ENCODE measurements around the gene PPP2R3B. TPM values are rescaled to one million over a fixed set of nuclear protein-coding genes. Genes with fewer than 3 reads are reported as not detected.

PPP2R3B gene
- total and polyA plus RNA-seq, 2 of the 13 experiments (the other 11 are each of a cell fraction or from before 2014, with no cell fraction given) = 17.0 to 21.4 TPM

DNA sequence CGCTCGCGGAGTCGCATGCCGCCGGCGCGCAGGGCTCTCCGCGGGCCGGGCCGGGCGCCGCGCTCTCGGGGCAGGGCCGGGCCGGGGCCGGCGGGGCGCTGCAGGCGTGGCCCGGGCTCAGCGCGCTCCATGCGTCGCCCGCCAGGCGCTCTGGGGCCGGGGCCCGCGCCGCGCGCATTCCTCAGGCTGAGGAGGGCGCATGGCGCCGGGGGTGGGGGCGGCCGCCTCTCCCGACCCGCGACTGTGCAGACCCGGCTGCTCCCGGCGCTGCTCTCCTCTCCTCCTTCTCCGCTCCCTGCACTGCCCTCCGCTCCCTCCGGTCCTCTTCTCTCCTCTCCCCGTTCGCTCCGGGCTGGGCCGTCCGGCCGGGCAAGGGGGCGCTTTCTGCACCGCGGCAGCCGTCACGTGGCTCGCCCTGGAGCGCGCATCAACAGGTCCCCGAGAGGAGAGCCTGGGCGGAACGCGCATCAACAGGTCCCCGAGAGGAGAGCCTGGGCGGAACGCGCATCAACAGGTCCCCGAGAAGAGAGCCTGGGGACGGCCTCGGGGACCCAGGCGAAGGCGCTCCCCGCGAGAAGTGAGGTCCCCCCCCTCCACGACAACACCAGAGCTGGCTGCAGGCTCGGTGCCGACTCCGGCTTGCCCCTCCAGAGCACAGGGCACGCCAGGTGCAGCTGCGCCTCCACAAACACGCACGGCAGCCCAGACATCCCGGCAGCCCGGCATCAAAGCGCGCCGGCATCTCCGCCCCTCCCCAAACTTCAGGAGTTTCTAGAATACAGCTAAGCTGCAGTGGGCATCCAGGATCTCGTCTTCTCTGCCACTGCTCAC, 12.9 kb downstream of the PPP2R3B start (continued):
- TF ChIP-seq IRX3 (CRISPR knock-in tag; IDR thresholded peaks at IDR 0.05; ENCODE audit: borderline replicate concordance, low read depth) (no peak), ZNF333 (CRISPR knock-in tag; IDR thresholded peaks at IDR 0.05; ENCODE audit: borderline replicate concordance) (no peak), ZFP41 (CRISPR knock-in tag; IDR thresholded peaks at IDR 0.05; ENCODE audit: borderline replicate concordance) (no peak), CBX1 (IDR thresholded peaks at IDR 0.05; ENCODE audit: low read depth) (no peak), RELA (CRISPR knock-in tag; IDR thresholded peaks at IDR 0.05) (no peak), KLF15 (CRISPR knock-in tag; IDR thresholded peaks at IDR 0.05; ENCODE audit: borderline replicate concordance) (no peak), HOXA3 (CRISPR knock-in tag; IDR thresholded peaks at IDR 0.05) (0 out of 2 replicates have a peak, but pooled peaks have one; percentile 8), SYNCRIP (IDR thresholded peaks at IDR 0.05; ENCODE audit: insufficient read depth, low read depth, low read length) (no peak), ARHGAP35 (CRISPR knock-in tag; IDR thresholded peaks at IDR 0.05; ENCODE audit: borderline replicate concordance) (no peak), ZNF775 (CRISPR knock-in tag; IDR thresholded peaks at IDR 0.05; ENCODE audit: borderline replicate concordance) (no peak), U2AF1 (optimal IDR thresholded peaks at IDR 0.05; ENCODE audit: low read depth, low read length) (no peak), ZNF331 (CRISPR knock-in tag; IDR thresholded peaks at IDR 0.05) (no peak), KLF9 (CRISPR knock-in tag; IDR thresholded peaks at IDR 0.05; ENCODE audit: low read depth) (no peak), ZNF224 (CRISPR knock-in tag; IDR thresholded peaks at IDR 0.05) (no peak), ZNF484 (CRISPR knock-in tag; IDR thresholded peaks at IDR 0.05; ENCODE audit: borderline replicate concordance, low read depth) (no peak), MTA1 (CRISPR knock-in tag; IDR thresholded peaks at IDR 0.05; ENCODE audit: borderline replicate concordance) (peak; percentile 61; the same call in 1 of the 2 replicates)
- TF ChIP-seq, protein P1, sequence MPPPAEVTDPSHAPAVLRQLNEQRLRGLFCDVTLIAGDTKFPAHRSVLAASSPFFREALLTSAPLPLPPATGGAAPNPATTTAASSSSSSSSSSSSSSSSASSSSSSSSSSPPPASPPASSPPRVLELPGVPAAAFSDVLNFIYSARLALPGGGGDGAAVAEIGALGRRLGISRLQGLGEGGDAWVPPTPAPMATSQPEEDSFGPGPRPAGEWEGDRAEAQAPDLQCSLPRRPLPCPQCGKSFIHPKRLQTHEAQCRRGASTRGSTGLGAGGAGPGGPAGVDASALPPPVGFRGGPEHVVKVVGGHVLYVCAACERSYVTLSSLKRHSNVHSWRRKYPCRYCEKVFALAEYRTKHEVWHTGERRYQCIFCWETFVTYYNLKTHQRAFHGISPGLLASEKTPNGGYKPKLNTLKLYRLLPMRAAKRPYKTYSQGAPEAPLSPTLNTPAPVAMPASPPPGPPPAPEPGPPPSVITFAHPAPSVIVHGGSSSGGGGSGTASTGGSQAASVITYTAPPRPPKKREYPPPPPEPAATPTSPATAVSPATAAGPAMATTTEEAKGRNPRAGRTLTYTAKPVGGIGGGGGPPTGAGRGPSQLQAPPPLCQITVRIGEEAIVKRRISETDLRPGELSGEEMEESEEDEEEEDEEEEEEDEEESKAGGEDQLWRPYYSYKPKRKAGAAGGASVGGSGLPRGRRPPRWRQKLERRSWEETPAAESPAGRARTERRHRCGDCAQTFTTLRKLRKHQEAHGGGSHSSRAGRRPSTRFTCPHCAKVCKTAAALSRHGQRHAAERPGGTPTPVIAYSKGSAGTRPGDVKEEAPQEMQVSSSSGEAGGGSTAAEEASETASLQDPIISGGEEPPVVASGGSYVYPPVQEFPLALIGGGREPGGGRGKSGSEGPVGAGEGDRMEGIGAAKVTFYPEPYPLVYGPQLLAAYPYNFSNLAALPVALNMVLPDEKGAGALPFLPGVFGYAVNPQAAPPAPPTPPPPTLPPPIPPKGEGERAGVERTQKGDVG (CRISPR knock-in tag; IDR thresholded peaks at IDR 0.05; ENCODE audit: borderline replicate concordance) = no peak
- TF ChIP-seq, protein P2, sequence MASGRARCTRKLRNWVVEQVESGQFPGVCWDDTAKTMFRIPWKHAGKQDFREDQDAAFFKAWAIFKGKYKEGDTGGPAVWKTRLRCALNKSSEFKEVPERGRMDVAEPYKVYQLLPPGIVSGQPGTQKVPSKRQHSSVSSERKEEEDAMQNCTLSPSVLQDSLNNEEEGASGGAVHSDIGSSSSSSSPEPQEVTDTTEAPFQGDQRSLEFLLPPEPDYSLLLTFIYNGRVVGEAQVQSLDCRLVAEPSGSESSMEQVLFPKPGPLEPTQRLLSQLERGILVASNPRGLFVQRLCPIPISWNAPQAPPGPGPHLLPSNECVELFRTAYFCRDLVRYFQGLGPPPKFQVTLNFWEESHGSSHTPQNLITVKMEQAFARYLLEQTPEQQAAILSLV (CRISPR knock-in tag; IDR thresholded peaks at IDR 0.05; ENCODE audit: borderline replicate concordance) = no peak
- TF ChIP-seq, protein P3, sequence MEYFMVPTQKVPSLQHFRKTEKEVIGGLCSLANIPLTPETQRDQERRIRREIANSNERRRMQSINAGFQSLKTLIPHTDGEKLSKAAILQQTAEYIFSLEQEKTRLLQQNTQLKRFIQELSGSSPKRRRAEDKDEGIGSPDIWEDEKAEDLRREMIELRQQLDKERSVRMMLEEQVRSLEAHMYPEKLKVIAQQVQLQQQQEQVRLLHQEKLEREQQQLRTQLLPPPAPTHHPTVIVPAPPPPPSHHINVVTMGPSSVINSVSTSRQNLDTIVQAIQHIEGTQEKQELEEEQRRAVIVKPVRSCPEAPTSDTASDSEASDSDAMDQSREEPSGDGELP (IDR thresholded peaks at IDR 0.05; ENCODE audit: borderline replicate concordance, low read depth) = no peak
- TF ChIP-seq, protein P4, sequence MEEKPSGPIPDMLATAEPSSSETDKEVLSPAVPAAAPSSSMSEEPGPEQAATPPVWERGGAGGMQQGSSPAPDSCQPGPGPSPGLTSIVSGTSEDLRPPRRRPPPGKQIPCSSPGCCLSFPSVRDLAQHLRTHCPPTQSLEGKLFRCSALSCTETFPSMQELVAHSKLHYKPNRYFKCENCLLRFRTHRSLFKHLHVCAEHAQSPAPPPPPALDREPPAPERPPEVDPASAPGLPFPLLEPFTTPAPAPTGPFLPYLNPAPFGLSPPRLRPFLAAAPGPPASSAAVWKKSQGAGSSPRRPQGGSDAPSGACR (CRISPR knock-in tag; IDR thresholded peaks at IDR 0.05) = no peak
- TF ChIP-seq, protein P5, sequence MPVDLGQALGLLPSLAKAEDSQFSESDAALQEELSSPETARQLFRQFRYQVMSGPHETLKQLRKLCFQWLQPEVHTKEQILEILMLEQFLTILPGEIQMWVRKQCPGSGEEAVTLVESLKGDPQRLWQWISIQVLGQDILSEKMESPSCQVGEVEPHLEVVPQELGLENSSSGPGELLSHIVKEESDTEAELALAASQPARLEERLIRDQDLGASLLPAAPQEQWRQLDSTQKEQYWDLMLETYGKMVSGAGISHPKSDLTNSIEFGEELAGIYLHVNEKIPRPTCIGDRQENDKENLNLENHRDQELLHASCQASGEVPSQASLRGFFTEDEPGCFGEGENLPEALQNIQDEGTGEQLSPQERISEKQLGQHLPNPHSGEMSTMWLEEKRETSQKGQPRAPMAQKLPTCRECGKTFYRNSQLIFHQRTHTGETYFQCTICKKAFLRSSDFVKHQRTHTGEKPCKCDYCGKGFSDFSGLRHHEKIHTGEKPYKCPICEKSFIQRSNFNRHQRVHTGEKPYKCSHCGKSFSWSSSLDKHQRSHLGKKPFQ (CRISPR knock-in tag; IDR thresholded peaks at IDR 0.05; ENCODE audit: insufficient replicate concordance) = no peak

All from HepG2 (cell line).